SK-N-SH (cell line): Measurements from ENCODE around the gene CDH13. TPM values are rescaled to one million over a fixed set of nuclear protein-coding genes. Genes with fewer than 3 reads are reported as not detected.

Source experiments
- CTCF ChIA-PET: fragments of 300-600, 350-600 bp; formaldehyde crosslinking; extraction: SDS; loops from one replicate; lab custom pipeline; 2021; lab: Yijun Ruan, JAX
- POLR2A ChIA-PET: fragments of 350-600 bp; sonication (Branson Sonifier 250); formaldehyde crosslinking; extraction: SDS; loops from one replicate; lab custom pipeline; 2020; ENCODE audit warnings: antibody characterized with exemption, inconsistent platforms; lab: Yijun Ruan, JAX
- DNase-seq: peaks from one replicate; pipeline ENCODE4 v3.0.0; 2012
- H2AFZ ChIP-seq: fragments of 200-600 bp; sonication (generic); 2 replicates; pipeline ENCODE4 v1.8.1; 2016; ENCODE audit warnings: antibody characterized with exemption, mild to moderate bottlenecking, low read depth
- H3F3A ChIP-seq: fragments of 200-600 bp; sonication (generic); replicated peaks from 2 replicates; pipeline ENCODE3; 2016; ENCODE audit warnings: antibody characterized with exemption, mild to moderate bottlenecking; ENCODE audit not compliant: insufficient read depth
- H3K27ac ChIP-seq, 2 experiments: fragments of 200-500 bp in 1 of 2; fragments of 200-600 bp in 1 of 2; sonication (Bioruptor generic) in 1 of 2; sonication (generic), shearing (Covaris generic) in 1 of 2; 2 replicates each; pipeline versions ENCODE4 v1.5.1 to v1.6.1; 2014 to 2016; ENCODE audit warnings: low read depth in 2 of 2, inconsistent platforms in 1 of 2, low read length in 1 of 2, mild to moderate bottlenecking in 1 of 2, mixed read lengths in 1 of 2
- H3K27me3 ChIP-seq: fragments of 200-600 bp; sonication (generic), shearing (Covaris generic); 2 replicates; pipeline ENCODE4 v1.6.1; 2016; ENCODE audit warnings: mixed run types; ENCODE audit not compliant: insufficient read depth
- H3K36me3 ChIP-seq, 2 experiments: fragments of 200-500 bp in 1 of 2; fragments of 200-600 bp in 1 of 2; sonication (Bioruptor generic) in 1 of 2; sonication (generic) in 1 of 2; replicated peaks in 1 of 2; 2 replicates each; pipeline versions ENCODE3 to v1.5.1; 2014 to 2016; ENCODE audit warnings: low read length in 1 of 2, mild to moderate bottlenecking in 1 of 2; ENCODE audit not compliant: insufficient read depth in 2 of 2, control insufficient read depth in 1 of 2
- H3K4me1 ChIP-seq, 2 experiments: fragments of 200-500 bp in 1 of 2; fragments of 200-600 bp in 1 of 2; sonication (Bioruptor generic) in 1 of 2; sonication (generic), shearing (Covaris generic) in 1 of 2; 2 replicates each; pipeline versions ENCODE4 v1.5.1 to v1.6.1; 2014 to 2016; ENCODE audit warnings: low read depth in 1 of 2, low read length in 1 of 2, mixed run types in 1 of 2; ENCODE audit not compliant: insufficient read depth in 2 of 2, control insufficient read depth in 1 of 2
- H3K4me2 ChIP-seq: fragments of 200-600 bp; sonication (generic), shearing (Covaris generic); 2 replicates; pipeline ENCODE4 v1.6.1; 2017; ENCODE audit warnings: mixed run types
- H3K4me3 ChIP-seq, 2 experiments: fragments of 200-500 bp in 1 of 2; fragments of 200-600 bp in 1 of 2; sonication (Bioruptor generic) in 1 of 2; sonication (generic), shearing (Covaris generic) in 1 of 2; 2 replicates each; pipeline versions ENCODE4 v1.5.1 to v1.8.1; 2014 to 2016; ENCODE audit warnings: low read depth in 2 of 2, inconsistent platforms in 1 of 2, low read length in 1 of 2, mild to moderate bottlenecking in 1 of 2, mixed read lengths in 1 of 2, moderate library complexity in 1 of 2
- H3K79me2 ChIP-seq: fragments of 200-600 bp; sonication (generic); 2 replicates; pipeline ENCODE4 v1.8.1; 2017; ENCODE audit warnings: mild to moderate bottlenecking; ENCODE audit not compliant: insufficient read depth
- H3K9ac ChIP-seq: fragments of 200-600 bp; sonication (generic); 2 replicates; pipeline ENCODE4 v1.6.1; 2017; ENCODE audit warnings: mixed run types
- H3K9me2 ChIP-seq: fragments of 200-600 bp; sonication (generic); 2 replicates; pipeline ENCODE4 v1.6.1; 2017; ENCODE audit warnings: mixed run types
- H3K9me3 ChIP-seq: fragments of 200-600 bp; sonication (generic); 2 replicates; pipeline ENCODE4 v1.6.1; 2017; ENCODE audit warnings: mixed run types, mild to moderate bottlenecking, moderate library complexity
- H4K20me1 ChIP-seq: fragments of 200-600 bp; sonication (generic); 2 replicates; pipeline ENCODE4 v1.6.1; 2017; ENCODE audit warnings: mild to moderate bottlenecking, mixed run types; ENCODE audit not compliant: insufficient read depth
- CHD2 ChIP-seq: fragments of 150-350 bp; IDR thresholded peaks from 2 replicates; pipeline ENCODE4 v1.6.1; 2018; ENCODE audit warnings: low read length; ENCODE audit not compliant: partially characterized antibody
- FOXJ3 ChIP-seq: sonication (generic); formaldehyde crosslinking; IDR thresholded peaks from 2 replicates; pipeline ENCODE4 v1.5.1; 2020; ENCODE audit warnings: mild to moderate bottlenecking, missing genetic modification reagents
- MXI1 ChIP-seq: IDR thresholded peaks from 2 replicates; pipeline ENCODE4 v1.6.1; 2012; ENCODE audit warnings: mild to moderate bottlenecking, low read depth, low read length, improper control_type of control experiment
- NFIC ChIP-seq: IDR thresholded peaks from 2 replicates; pipeline ENCODE4 v1.4.0; 2012; ENCODE audit warnings: borderline replicate concordance
- NRF1 ChIP-seq: IDR thresholded peaks from 2 replicates; pipeline ENCODE4 v1.6.1; 2012; ENCODE audit warnings: low read depth, mild to moderate bottlenecking, low read length
- RAD21 ChIP-seq: IDR thresholded peaks from 2 replicates; pipeline ENCODE4 v1.6.1; 2012; ENCODE audit warnings: mild to moderate bottlenecking, low read length
- REST ChIP-seq: IDR thresholded peaks from 2 replicates; pipeline ENCODE4 v1.6.1; 2012; ENCODE audit warnings: mild to moderate bottlenecking, low read depth, low read length, moderate library complexity
- TCF12 ChIP-seq: IDR thresholded peaks from 2 replicates; pipeline ENCODE4 v1.4.0; 2012
- TEAD4 ChIP-seq: IDR thresholded peaks from 2 replicates; pipeline ENCODE4 v1.4.0; 2012; ENCODE audit warnings: mild to moderate bottlenecking, borderline replicate concordance; ENCODE audit not compliant: insufficient read depth
- ZBTB33 ChIP-seq: IDR thresholded peaks from 2 replicates; pipeline ENCODE4 v1.4.0; 2012; ENCODE audit warnings: low read depth, borderline replicate concordance
- WGBS: methylation state at CpG from one replicate; pipeline ENCODE4 v1.1.6; 2017; ENCODE audit warnings: low lambda C conversion rate; 5-methylcytosine and 5-hydroxymethylcytosine counted together
- polyA plus RNA-seq, 3 experiments: library from polyadenylated mRNA; depleted of rRNA; stranded (reverse); fragments of >200 nt; gene quantifications; 2 replicates each; pipeline ENCODE4 v1.2.3, GENCODE V29; 2012
- TF ChIP-seq, protein P1 (sequence below): fragments of 150-350 bp; IDR thresholded peaks from 2 replicates; pipeline ENCODE4 v1.6.1; 2017; ENCODE audit warnings: antibody characterized with exemption, low read length, low read depth, borderline replicate concordance

Gene CDH13
- polyA plus RNA-seq, 1 of the 3 experiments (the other 2 are of a cell fraction) = 93.0 TPM

- ChIA-PET CTCF (interaction anchor here (1.9 kb wide), 1 partner anchor 10 kb away, joined by 4 read pairs; no protein-coding TSS in a partner anchor), POLR2A (no interaction called here)
- no peak for TF ChIP-seq NRF1
- no peak for TF ChIP-seq TCF12
- TF ChIP-seq RAD21 = no peak
- no peak for TF ChIP-seq REST
- no peak for TF ChIP-seq ZBTB33
- no peak for TF ChIP-seq NFIC
- TF ChIP-seq FOXJ3 (CRISPR knock-in tag) = no peak
- TF ChIP-seq CHD2 = no peak
- TF ChIP-seq MXI1 = no peak
- TF ChIP-seq, protein P1, sequence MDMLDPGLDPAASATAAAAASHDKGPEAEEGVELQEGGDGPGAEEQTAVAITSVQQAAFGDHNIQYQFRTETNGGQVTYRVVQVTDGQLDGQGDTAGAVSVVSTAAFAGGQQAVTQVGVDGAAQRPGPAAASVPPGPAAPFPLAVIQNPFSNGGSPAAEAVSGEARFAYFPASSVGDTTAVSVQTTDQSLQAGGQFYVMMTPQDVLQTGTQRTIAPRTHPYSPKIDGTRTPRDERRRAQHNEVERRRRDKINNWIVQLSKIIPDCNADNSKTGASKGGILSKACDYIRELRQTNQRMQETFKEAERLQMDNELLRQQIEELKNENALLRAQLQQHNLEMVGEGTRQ = no peak
- TF ChIP-seq TEAD4 = no peak
- WGBS = 45% methylated on average over 8 of the region's 8 CpGs
- peaks cover 6% of the 10 kb centered on the region for H3F3A ChIP-seq
- H3K27ac ChIP-seq = no peak overlapping the region
- H3K9ac ChIP-seq = no peak overlapping the region
- H3K36me3 ChIP-seq = no peaks in the 10 kb centered on the region
- H2AFZ ChIP-seq = no peak overlapping the region
- H3K4me2 ChIP-seq = no peak overlapping the region
- no peaks in the 10 kb centered on the region for H4K20me1 ChIP-seq
- no peak overlapping the region for H3K4me3 ChIP-seq
- H3K9me2 ChIP-seq = no peaks in the 10 kb centered on the region
- no peaks in the 10 kb centered on the region for H3K27me3 ChIP-seq
- no peaks in the 10 kb centered on the region for H3K9me3 ChIP-seq
- no peak for DNase-seq
- 0 out of 4 replicates have a peak, but pooled peaks cover 0 to 6% of the 10 kb centered on the region in 2 experiments for H3K4me1 ChIP-seq
- H3K79me2 ChIP-seq = no peaks in the 10 kb centered on the region
Measured at GRCh38 chr16:83002351-83003334, 375.9 kb downstream of the CDH13 start.
